HG03460 (cell line): ENCODE measurements around the gene NQO1.

ENCODE experiments used
- ATAC-seq: cut with Tn5 transposase; IDR thresholded peaks from one replicate; pipeline ENCODE4 v1.9.1; 2021; ENCODE audit not compliant: unreplicated experiment

The NQO1 gene

GRCh38 chr16:69707920-69708683 is 18.3 kb downstream of the NQO1 start:
- ATAC-seq, result no peak

- no peak for ATAC-seq
Measured at GRCh38 chr16:69706975-69707340, 19.4 kb downstream of the NQO1 start.

GRCh38 chr16:69706256-69706974 is 19.9 kb downstream of the NQO1 start:
- ATAC-seq, result no peak

- ATAC-seq, result no peak
Measured at GRCh38 chr16:69703638-69704037, 22.7 kb downstream of the NQO1 start.

- ATAC-seq, result no peak
Measured at GRCh38 chr16:69701866-69702265, 24.5 kb downstream of the NQO1 start.

GRCh38 chr16:69701452-69701851 is 24.9 kb downstream of the NQO1 start:
- no peak for ATAC-seq

GRCh38 chr16:69699915-69700314 is 26.4 kb downstream of the NQO1 start:
- ATAC-seq, result no peak

- no peak for ATAC-seq
Measured at GRCh38 chr16:69698404-69698803, 28.0 kb downstream of the NQO1 start.

- ATAC-seq, result no peak
Measured at GRCh38 chr16:69693916-69694315, 32.4 kb downstream of the NQO1 start.

GRCh38 chr16:69691980-69692911 is 34.1 kb downstream of the NQO1 start:
- ATAC-seq, result no peak

GRCh38 chr16:69688589-69688988 is 37.8 kb downstream of the NQO1 start:
- ATAC-seq, result no peak

GRCh38 chr16:69680358-69680757 is 46.0 kb downstream of the NQO1 start:
- no peak for ATAC-seq

GRCh38 chr16:69672998-69673713 is 53.2 kb downstream of the NQO1 start:
- ATAC-seq, result no peak

- no peak for ATAC-seq
Measured at GRCh38 chr16:69672315-69672997, 53.9 kb downstream of the NQO1 start.

GRCh38 chr16:69669577-69669976 is 56.8 kb downstream of the NQO1 start:
- ATAC-seq, result no peak

- no peak for ATAC-seq
Measured at GRCh38 chr16:69663846-69664245, 62.5 kb downstream of the NQO1 start.

GRCh38 chr16:69662901-69663300 is 63.5 kb downstream of the NQO1 start:
- ATAC-seq, result no peak

GRCh38 chr16:69660166-69660565 is 66.2 kb downstream of the NQO1 start:
- no peak for ATAC-seq
